ENCODE data around the gene MAGEB10.

The MAGEB10 gene

GRCh38 chrX:27815209-27815608 is 7.4 kb downstream of the MAGEB10 start:
- no peak overlapping the region for H3K4me3 ChIP-seq (ENCODE audit: low read depth, low read length)

GRCh38 chrX:27823812-27824211 is 16.0 kb downstream of the MAGEB10 start:
- TF ChIP-seq, protein P1, sequence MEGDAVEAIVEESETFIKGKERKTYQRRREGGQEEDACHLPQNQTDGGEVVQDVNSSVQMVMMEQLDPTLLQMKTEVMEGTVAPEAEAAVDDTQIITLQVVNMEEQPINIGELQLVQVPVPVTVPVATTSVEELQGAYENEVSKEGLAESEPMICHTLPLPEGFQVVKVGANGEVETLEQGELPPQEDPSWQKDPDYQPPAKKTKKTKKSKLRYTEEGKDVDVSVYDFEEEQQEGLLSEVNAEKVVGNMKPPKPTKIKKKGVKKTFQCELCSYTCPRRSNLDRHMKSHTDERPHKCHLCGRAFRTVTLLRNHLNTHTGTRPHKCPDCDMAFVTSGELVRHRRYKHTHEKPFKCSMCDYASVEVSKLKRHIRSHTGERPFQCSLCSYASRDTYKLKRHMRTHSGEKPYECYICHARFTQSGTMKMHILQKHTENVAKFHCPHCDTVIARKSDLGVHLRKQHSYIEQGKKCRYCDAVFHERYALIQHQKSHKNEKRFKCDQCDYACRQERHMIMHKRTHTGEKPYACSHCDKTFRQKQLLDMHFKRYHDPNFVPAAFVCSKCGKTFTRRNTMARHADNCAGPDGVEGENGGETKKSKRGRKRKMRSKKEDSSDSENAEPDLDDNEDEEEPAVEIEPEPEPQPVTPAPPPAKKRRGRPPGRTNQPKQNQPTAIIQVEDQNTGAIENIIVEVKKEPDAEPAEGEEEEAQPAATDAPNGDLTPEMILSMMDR (IDR thresholded peaks at IDR 0.05; ENCODE audit: borderline replicate concordance, insufficient read depth, low read depth, low read length) = no peak
- no peak overlapping the region for H3K4me3 ChIP-seq (ENCODE audit: low read depth, low read length)

More at GRCh38 chrX:27815209-27815608, 7.4 kb downstream of the MAGEB10 start:
- TF ChIP-seq, protein P1 (IDR thresholded peaks at IDR 0.05; ENCODE audit: borderline replicate concordance, insufficient read depth, low read depth, low read length) = no peak

DNA sequence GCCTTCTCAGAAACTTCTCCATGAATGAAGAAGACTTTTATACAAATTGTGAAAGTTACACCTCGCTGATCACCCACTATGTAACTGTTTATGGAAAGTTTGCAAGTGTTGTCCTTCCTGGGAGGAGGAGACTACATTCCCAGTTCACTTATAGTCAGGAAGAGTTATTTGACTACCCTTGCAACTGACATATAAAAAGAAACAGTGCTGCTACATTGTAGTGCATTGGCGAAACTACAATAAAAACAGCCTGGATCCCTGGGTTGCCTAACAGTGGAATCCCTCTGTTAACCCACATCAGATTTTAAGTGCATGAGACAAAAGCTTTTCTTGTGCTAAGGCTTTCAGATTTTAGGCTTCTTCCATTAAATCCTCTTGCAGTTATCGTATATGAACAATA is 30.4 kb downstream of the MAGEB10 start:
- TF ChIP-seq, protein P1 (IDR thresholded peaks at IDR 0.05; ENCODE audit: borderline replicate concordance, insufficient read depth, low read depth, low read length) = no peak
- no peak overlapping the region for H3K4me3 ChIP-seq (ENCODE audit: low read depth, low read length)

GRCh38 chrX:27840881-27841280 is 33.1 kb downstream of the MAGEB10 start:
- TF ChIP-seq, protein P1 (IDR thresholded peaks at IDR 0.05; ENCODE audit: borderline replicate concordance, insufficient read depth, low read depth, low read length) = no peak
- no peak overlapping the region for H3K4me3 ChIP-seq (ENCODE audit: low read depth, low read length)

DNA sequence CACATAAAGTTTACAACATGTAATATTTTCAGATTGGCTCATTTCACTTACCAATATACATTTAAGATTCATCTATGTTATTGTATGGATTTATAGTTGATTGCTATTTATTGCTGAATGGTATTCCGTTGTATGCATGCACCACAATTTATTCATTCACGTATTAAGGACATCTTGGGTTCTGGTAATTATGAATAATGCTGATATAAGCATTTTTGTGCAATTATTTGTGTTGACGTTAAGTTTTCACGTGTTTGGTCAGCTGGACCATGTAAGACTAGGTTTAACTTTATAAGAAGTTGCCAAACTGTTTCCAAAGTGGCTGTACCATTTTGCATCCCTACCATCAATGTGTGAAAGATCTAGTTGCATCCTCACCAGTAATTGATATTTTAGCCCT is 35.1 kb downstream of the MAGEB10 start:
- TF ChIP-seq, protein P1 (IDR thresholded peaks at IDR 0.05; ENCODE audit: borderline replicate concordance, insufficient read depth, low read depth, low read length) = no peak
- H3K4me3 ChIP-seq (ENCODE audit: low read depth, low read length) = no peak overlapping the region

- H3K4me3 ChIP-seq (ENCODE audit: low read depth, low read length) = no peak overlapping the region
- TF ChIP-seq, protein P1 (IDR thresholded peaks at IDR 0.05; ENCODE audit: borderline replicate concordance, insufficient read depth, low read depth, low read length) = no peak
Measured at GRCh38 chrX:27860337-27860736, 52.5 kb downstream of the MAGEB10 start.

GRCh38 chrX:27863809-27864208 is 56.0 kb downstream of the MAGEB10 start:
- no peak overlapping the region for H3K4me3 ChIP-seq (ENCODE audit: low read depth, low read length)
- TF ChIP-seq, protein P1 (IDR thresholded peaks at IDR 0.05; ENCODE audit: borderline replicate concordance, insufficient read depth, low read depth, low read length) = no peak
